ENCODE measurements around the gene PRELID3B. TPM values are rescaled to one million over a fixed set of nuclear protein-coding genes. Genes with fewer than 3 reads are reported as not detected.

PRELID3B gene
- total RNA-seq, 2 experiments from 2014 or later = 55.8 to 59.1 TPM

DNA sequence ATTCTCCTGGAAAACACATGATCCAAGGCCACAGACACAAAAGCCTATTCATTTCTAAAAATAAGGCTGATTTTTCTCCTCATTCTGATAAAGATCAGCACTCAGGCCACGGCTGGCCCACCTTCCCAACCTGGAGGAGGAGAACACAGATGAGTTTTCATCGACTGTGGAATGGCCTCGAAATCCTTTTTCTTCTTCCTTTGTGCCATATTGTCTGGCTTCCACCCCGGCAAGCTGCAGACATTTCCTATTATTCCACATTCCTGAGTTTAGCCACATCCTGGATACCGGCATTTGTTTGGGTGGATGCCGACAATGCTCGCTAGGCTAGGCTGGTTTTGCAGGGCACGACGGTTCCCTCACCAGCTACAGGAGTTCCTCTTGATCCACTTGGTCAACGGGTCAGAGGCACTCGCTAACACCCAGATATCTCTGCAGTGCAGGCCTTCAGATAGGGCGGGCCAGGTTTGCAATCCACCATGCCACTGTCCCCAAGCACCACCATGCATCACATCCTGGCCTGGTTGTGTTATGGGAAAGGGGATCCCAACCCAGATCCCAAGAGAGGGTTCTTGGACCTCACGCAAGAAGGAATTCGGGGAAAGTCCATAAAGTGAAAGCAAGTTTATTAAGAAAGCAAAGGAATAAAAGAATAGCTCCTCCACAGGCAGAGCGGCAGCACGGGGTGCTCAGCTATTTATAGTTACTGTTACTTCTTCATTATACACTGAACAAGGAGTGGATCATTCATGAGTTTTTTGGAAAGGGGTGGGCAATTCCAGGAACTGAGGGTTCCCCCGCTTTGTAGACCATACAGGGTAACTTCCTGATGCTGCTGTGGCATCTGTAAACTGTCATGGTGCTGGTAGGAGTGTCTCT is 31.4 kb downstream of the PRELID3B start:
- Mint-ChIP-seq H3K9me3 (no peaks in the 10 kb centered on the region), H3K36me3 (ENCODE audit: low read depth) (no peaks in the 10 kb centered on the region), H3K27ac (no peak overlapping the region), H3K4me3 (no peak overlapping the region), H3K27me3 (no peaks in the 10 kb centered on the region), H3K4me1 (ENCODE audit: low read depth) (peaks cover 27% of the 10 kb centered on the region)
- TF ChIP-seq, protein P1, sequence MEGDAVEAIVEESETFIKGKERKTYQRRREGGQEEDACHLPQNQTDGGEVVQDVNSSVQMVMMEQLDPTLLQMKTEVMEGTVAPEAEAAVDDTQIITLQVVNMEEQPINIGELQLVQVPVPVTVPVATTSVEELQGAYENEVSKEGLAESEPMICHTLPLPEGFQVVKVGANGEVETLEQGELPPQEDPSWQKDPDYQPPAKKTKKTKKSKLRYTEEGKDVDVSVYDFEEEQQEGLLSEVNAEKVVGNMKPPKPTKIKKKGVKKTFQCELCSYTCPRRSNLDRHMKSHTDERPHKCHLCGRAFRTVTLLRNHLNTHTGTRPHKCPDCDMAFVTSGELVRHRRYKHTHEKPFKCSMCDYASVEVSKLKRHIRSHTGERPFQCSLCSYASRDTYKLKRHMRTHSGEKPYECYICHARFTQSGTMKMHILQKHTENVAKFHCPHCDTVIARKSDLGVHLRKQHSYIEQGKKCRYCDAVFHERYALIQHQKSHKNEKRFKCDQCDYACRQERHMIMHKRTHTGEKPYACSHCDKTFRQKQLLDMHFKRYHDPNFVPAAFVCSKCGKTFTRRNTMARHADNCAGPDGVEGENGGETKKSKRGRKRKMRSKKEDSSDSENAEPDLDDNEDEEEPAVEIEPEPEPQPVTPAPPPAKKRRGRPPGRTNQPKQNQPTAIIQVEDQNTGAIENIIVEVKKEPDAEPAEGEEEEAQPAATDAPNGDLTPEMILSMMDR (IDR thresholded peaks at IDR 0.05) = no peak
- ChIA-PET CTCF (no interaction called here), POLR2A (no interaction called here)
- ATAC-seq (ENCODE audit: poor library complexity) = no peak
- H3K4me3 ChIP-seq (ENCODE audit: low read length) = no peak overlapping the region
- H3K27me3 ChIP-seq (ENCODE audit: control insufficient read depth in 1 of 2, insufficient read depth in 2 of 2, low read length in 2 of 2) = no peaks in the 10 kb centered on the region
- H3K27ac ChIP-seq (ENCODE audit: low read depth in 1 of 2, low read length in 2 of 2) = no peak overlapping the region
- intact Hi-C loops (cut with DNase I, micrococcal nuclease) = no loop called here
- no peak for DNase-seq
- H3K9me3 ChIP-seq (ENCODE audit: control insufficient read depth in 1 of 2, insufficient read depth in 1 of 2, low read length in 2 of 2) = no peaks in the 10 kb centered on the region
- peaks cover 29% of the 10 kb centered on the region for H3K4me1 ChIP-seq (ENCODE audit: insufficient read depth, low read length)
- H3K36me3 ChIP-seq (ENCODE audit: insufficient read depth, low read length) = no peaks in the 10 kb centered on the region

DNA sequence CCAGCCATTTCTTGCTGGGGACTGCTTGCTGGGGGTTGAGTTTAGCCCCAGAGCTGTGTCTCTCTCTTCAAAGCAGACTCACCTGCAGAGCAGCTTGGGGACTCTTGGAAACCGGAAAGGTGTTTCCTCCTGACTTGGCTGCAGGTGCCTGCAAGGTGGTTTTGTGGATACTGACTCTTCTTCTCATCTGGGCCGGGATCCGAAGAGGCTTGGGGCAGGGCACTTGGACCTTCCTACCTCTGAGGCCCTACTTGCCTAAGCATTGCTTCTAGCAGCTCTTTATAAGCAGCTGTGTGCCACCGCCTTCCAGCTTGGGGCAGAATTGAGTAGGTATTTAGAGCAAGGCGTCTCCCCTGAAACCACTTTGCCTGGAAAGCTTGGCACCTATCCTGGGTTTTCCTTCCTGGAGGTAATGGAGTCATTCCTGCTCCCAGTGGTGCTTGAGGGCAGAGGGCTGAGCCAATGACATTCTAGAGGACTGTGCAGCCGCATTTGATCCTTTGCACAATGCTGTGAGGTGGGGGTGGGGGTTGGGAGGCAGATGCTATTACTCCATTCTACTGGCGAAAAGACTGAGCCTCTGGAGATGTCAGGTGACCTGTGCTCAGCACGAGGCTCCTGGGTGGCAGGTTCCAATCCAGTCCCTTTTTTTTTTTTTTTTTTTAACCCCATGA is 32.1 kb downstream of the PRELID3B start:
- Histone ChIP-seq H3K9me3 (ENCODE audit: control insufficient read depth in 1 of 2, insufficient read depth in 1 of 2, low read length in 2 of 2) (no peaks in the 10 kb centered on the region), H3K27ac (ENCODE audit: low read depth in 1 of 2, low read length in 2 of 2) (no peak overlapping the region), H3K36me3 (ENCODE audit: insufficient read depth, low read length) (no peaks in the 10 kb centered on the region), H3K4me1 (ENCODE audit: insufficient read depth, low read length) (peaks cover 35% of the 10 kb centered on the region), H3K4me3 (ENCODE audit: low read length) (no peak overlapping the region), H3K27me3 (ENCODE audit: control insufficient read depth in 1 of 2, insufficient read depth in 2 of 2, low read length in 2 of 2) (no peaks in the 10 kb centered on the region)
- no peaks in the 10 kb centered on the region for H3K27me3 Mint-ChIP-seq
- H3K4me1 Mint-ChIP-seq (ENCODE audit: low read depth) = peaks cover 32% of the 10 kb centered on the region
- intact Hi-C loops (cut with DNase I, micrococcal nuclease) = no loop called here
- no peaks in the 10 kb centered on the region for H3K9me3 Mint-ChIP-seq
- ChIA-PET POLR2A (no interaction called here), CTCF (no interaction called here)
- H3K27ac Mint-ChIP-seq = no peak overlapping the region
- peak overlapping the region; percentile 23 for H3K4me3 Mint-ChIP-seq
- no peak for ATAC-seq (ENCODE audit: poor library complexity)
- no peak for DNase-seq
- H3K36me3 Mint-ChIP-seq (ENCODE audit: low read depth) = no peaks in the 10 kb centered on the region
- TF ChIP-seq, protein P1 (IDR thresholded peaks at IDR 0.05) = no peak

DNA sequence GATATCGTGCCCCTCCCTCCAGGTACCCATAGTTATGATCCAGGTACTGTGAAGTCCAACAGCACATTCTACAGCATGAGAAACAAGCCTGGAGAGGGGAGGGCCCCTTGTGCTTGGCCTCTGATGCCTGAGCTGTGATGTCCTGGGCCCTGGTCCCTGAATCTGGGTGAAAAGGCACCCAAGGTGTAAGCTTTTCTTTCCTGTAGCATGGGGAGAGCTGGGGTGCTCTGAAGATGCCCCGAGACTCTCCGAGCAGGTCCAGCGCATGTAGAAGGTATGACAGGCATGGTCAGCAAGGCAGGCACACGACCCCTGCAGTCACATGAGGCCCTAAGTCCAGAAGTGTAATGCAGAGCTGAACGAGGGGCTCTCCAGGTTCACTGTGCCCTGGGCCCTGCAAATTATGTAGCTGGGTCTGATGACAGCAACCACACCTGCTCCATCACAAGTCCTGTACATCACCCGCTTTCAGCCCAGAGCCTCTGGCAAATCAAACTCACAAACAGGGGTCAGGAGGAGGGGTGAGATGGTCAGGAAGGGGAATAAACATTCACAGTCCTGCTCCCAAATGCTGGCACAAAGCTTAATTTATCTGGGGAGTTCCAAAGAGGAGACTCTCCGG is 33.8 kb downstream of the PRELID3B start:
- no peaks in the 10 kb centered on the region for H3K27me3 Mint-ChIP-seq
- Histone ChIP-seq H3K4me1 (ENCODE audit: insufficient read depth, low read length) (peaks cover 46% of the 10 kb centered on the region), H3K27ac (ENCODE audit: low read depth in 1 of 2, low read length in 2 of 2) (no peak overlapping the region), H3K9me3 (ENCODE audit: control insufficient read depth in 1 of 2, insufficient read depth in 1 of 2, low read length in 2 of 2) (no peaks in the 10 kb centered on the region), H3K4me3 (ENCODE audit: low read length) (no peak overlapping the region), H3K36me3 (ENCODE audit: insufficient read depth, low read length) (no peaks in the 10 kb centered on the region), H3K27me3 (ENCODE audit: control insufficient read depth in 1 of 2, insufficient read depth in 2 of 2, low read length in 2 of 2) (no peaks in the 10 kb centered on the region)
- no peak overlapping the region for H3K4me3 Mint-ChIP-seq
- TF ChIP-seq, protein P1 (IDR thresholded peaks at IDR 0.05) = no peak
- H3K4me1 Mint-ChIP-seq (ENCODE audit: low read depth) = peaks cover 37% of the 10 kb centered on the region
- H3K9me3 Mint-ChIP-seq = no peaks in the 10 kb centered on the region
- ChIA-PET POLR2A (interaction anchor here (0.6 to 1.2 kb wide), 5 partner anchors 19 to 120 kb away, joined by 3 to 4 read pairs (median 3); partner anchors contain the start of genes ATP5F1E and PRELID3B), CTCF (interaction anchor here (0.8 kb wide), 1 partner anchor 21 kb away, joined by 3 read pairs; no protein-coding TSS in a partner anchor)
- H3K27ac Mint-ChIP-seq = no peak overlapping the region
- ATAC-seq (ENCODE audit: poor library complexity) = no peak
- DNase-seq = no peak
- intact Hi-C loops (cut with DNase I, micrococcal nuclease) = loop anchor here in 1 of 2 experiments (2.0 kb wide), 1 partner anchor 22 kb away; no protein-coding TSS in a partner anchor
- H3K36me3 Mint-ChIP-seq (ENCODE audit: low read depth) = no peaks in the 10 kb centered on the region

All from CD4-positive, alpha-beta T cell (primary cell).